Lower leg skin (tissue), 3 donors: ENCODE data around the gene DUSP6.

ENCODE experiments used
- POLR2A ChIP-seq, 2 donors: fragments of 450-650 bp; IDR thresholded peaks; one replicate each; pipeline ENCODE4 v1.6.1; 2016 to 2017; ENCODE audit warnings: antibody characterized with exemption in 2 of 2, mild to moderate bottlenecking in 1 of 2, moderate library complexity in 1 of 2
- TF ChIP-seq, protein P1 (sequence below), 3 donors: fragments of 450-650 bp; IDR thresholded peaks; one replicate each; pipeline ENCODE4 v1.5.1; 2016; ENCODE audit warnings: antibody characterized with exemption in 3 of 3, mild to moderate bottlenecking in 3 of 3, moderate library complexity in 2 of 3

GRCh38 chr12:89351489-89352241, 636 bp downstream of the DUSP6 start:
- no peak for TF ChIP-seq POLR2A (IDR thresholded peaks at IDR 0.05)
- TF ChIP-seq, protein P1, sequence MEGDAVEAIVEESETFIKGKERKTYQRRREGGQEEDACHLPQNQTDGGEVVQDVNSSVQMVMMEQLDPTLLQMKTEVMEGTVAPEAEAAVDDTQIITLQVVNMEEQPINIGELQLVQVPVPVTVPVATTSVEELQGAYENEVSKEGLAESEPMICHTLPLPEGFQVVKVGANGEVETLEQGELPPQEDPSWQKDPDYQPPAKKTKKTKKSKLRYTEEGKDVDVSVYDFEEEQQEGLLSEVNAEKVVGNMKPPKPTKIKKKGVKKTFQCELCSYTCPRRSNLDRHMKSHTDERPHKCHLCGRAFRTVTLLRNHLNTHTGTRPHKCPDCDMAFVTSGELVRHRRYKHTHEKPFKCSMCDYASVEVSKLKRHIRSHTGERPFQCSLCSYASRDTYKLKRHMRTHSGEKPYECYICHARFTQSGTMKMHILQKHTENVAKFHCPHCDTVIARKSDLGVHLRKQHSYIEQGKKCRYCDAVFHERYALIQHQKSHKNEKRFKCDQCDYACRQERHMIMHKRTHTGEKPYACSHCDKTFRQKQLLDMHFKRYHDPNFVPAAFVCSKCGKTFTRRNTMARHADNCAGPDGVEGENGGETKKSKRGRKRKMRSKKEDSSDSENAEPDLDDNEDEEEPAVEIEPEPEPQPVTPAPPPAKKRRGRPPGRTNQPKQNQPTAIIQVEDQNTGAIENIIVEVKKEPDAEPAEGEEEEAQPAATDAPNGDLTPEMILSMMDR (IDR thresholded peaks at IDR 0.05) = no peak
